Measurements from ENCODE around the gene PAFAH1B1.

DNA sequence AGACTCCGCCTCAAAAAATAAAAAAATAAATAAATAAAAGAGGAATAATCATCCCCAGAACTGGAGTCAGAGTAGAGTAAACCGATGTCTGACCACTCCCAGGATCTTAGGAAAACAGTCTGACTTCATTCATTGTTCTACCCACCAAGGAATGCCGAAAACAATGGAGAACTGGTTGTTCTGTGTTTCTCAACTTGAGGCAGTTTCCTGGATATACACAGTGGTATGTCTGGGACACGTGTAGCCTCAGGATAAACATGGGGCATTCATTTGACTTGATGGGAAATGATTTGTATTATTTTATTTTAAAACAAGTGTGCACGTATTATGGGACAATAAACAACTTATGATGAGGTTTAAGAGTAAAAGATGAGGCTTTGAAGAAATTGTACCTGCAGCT lies 32.8 kb upstream of the PAFAH1B1 start:
- TF ChIP-seq, protein P1, sequence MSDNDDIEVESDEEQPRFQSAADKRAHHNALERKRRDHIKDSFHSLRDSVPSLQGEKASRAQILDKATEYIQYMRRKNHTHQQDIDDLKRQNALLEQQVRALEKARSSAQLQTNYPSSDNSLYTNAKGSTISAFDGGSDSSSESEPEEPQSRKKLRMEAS (IDR thresholded peaks at IDR 0.05), result no peak
- TF ChIP-seq, protein P2, sequence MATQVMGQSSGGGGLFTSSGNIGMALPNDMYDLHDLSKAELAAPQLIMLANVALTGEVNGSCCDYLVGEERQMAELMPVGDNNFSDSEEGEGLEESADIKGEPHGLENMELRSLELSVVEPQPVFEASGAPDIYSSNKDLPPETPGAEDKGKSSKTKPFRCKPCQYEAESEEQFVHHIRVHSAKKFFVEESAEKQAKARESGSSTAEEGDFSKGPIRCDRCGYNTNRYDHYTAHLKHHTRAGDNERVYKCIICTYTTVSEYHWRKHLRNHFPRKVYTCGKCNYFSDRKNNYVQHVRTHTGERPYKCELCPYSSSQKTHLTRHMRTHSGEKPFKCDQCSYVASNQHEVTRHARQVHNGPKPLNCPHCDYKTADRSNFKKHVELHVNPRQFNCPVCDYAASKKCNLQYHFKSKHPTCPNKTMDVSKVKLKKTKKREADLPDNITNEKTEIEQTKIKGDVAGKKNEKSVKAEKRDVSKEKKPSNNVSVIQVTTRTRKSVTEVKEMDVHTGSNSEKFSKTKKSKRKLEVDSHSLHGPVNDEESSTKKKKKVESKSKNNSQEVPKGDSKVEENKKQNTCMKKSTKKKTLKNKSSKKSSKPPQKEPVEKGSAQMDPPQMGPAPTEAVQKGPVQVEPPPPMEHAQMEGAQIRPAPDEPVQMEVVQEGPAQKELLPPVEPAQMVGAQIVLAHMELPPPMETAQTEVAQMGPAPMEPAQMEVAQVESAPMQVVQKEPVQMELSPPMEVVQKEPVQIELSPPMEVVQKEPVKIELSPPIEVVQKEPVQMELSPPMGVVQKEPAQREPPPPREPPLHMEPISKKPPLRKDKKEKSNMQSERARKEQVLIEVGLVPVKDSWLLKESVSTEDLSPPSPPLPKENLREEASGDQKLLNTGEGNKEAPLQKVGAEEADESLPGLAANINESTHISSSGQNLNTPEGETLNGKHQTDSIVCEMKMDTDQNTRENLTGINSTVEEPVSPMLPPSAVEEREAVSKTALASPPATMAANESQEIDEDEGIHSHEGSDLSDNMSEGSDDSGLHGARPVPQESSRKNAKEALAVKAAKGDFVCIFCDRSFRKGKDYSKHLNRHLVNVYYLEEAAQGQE (IDR thresholded peaks at IDR 0.05), result no peak
- TF ChIP-seq, protein P3, sequence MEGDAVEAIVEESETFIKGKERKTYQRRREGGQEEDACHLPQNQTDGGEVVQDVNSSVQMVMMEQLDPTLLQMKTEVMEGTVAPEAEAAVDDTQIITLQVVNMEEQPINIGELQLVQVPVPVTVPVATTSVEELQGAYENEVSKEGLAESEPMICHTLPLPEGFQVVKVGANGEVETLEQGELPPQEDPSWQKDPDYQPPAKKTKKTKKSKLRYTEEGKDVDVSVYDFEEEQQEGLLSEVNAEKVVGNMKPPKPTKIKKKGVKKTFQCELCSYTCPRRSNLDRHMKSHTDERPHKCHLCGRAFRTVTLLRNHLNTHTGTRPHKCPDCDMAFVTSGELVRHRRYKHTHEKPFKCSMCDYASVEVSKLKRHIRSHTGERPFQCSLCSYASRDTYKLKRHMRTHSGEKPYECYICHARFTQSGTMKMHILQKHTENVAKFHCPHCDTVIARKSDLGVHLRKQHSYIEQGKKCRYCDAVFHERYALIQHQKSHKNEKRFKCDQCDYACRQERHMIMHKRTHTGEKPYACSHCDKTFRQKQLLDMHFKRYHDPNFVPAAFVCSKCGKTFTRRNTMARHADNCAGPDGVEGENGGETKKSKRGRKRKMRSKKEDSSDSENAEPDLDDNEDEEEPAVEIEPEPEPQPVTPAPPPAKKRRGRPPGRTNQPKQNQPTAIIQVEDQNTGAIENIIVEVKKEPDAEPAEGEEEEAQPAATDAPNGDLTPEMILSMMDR (IDR thresholded peaks at IDR 0.05; ENCODE audit: low read depth, low read length, missing input control), result no peak
- TF ChIP-seq JUND (IDR thresholded peaks at IDR 0.05) (no peak), GABPA (IDR thresholded peaks at IDR 0.05 in 1 of 2, conservative IDR thresholded peaks at IDR 0.05 in 1 of 2) (no peak), NR2F2 (IDR thresholded peaks at IDR 0.05) (no peak), RXRA (IDR thresholded peaks at IDR 0.05) (no peak)
